Parathyroid adenoma (tissue), 2 donors: Measurements from ENCODE around the gene DUSP3.

ENCODE experiments used
- H2AFZ ChIP-seq: fragments of 300-600 bp; sonication (generic); one replicate; pipeline ENCODE4 v1.7.0; 2017; ENCODE audit warnings: antibody characterized with exemption, mild to moderate bottlenecking
- H3K27ac ChIP-seq: fragments of 300-600 bp; sonication (generic); one replicate; pipeline ENCODE4 v1.7.0; 2017
- H3K27me3 ChIP-seq: fragments of 300-600 bp; sonication (generic); one replicate; pipeline ENCODE4 v1.7.0; 2017; ENCODE audit warnings: low read length; ENCODE audit not compliant: control insufficient read depth, insufficient read depth
- H3K36me3 ChIP-seq: fragments of 300-600 bp; sonication (generic); one replicate; pipeline ENCODE4 v1.7.0; 2017; ENCODE audit warnings: low read length; ENCODE audit not compliant: control insufficient read depth, insufficient read depth
- H3K4me1 ChIP-seq: fragments of 300-600 bp; sonication (generic); one replicate; pipeline ENCODE4 v1.7.0; 2017; ENCODE audit warnings: control low read depth
- H3K4me2 ChIP-seq: fragments of 300-600 bp; sonication (generic); one replicate; pipeline ENCODE4 v1.7.0; 2017; ENCODE audit warnings: low read length
- H3K4me3 ChIP-seq: fragments of 300-600 bp; sonication (generic); one replicate; pipeline ENCODE4 v1.7.0; 2017; ENCODE audit warnings: low read depth, low read length
- H3K79me2 ChIP-seq: fragments of 300-600 bp; sonication (generic); one replicate; pipeline ENCODE4 v1.7.0; 2017; ENCODE audit warnings: control low read depth
- H3K9ac ChIP-seq: fragments of 300-600 bp; sonication (generic); one replicate; pipeline ENCODE4 v1.7.0; 2017; ENCODE audit warnings: mild to moderate bottlenecking
- H3K9me3 ChIP-seq: fragments of 300-600 bp; sonication (generic); one replicate; pipeline ENCODE4 v1.7.0; 2017; ENCODE audit warnings: low read length; ENCODE audit not compliant: control insufficient read depth
- CTCF ChIP-seq: fragments of 300-600 bp; sonication (generic); IDR thresholded peaks from one replicate; pipeline ENCODE4 v1.7.0; 2017; ENCODE audit warnings: antibody characterized with exemption, mild to moderate bottlenecking
- donor health status: primary hyperparathyroidism.

DUSP3 gene

GRCh38 chr17:43823350-43824084, 44.7 kb upstream of the DUSP3 start:
- H3K27ac ChIP-seq: peak overlapping the region; percentile 54
- no peaks in the 10 kb centered on the region for H3K4me1 ChIP-seq
- no peak overlapping the region for H3K9ac ChIP-seq
- TF ChIP-seq CTCF: no peak
- no peak overlapping the region for H3K4me3 ChIP-seq
- H2AFZ ChIP-seq: no peak overlapping the region
- no peaks in the 10 kb centered on the region for H3K27me3 ChIP-seq
- H3K4me2 ChIP-seq: no peak overlapping the region
- H3K9me3 ChIP-seq: no peaks in the 10 kb centered on the region
- H3K79me2 ChIP-seq: no peaks in the 10 kb centered on the region
- H3K36me3 ChIP-seq: no peaks in the 10 kb centered on the region

GRCh38 chr17:43822570-43823190, 43.9 kb upstream of the DUSP3 start:
- no peak overlapping the region for H3K9ac ChIP-seq
- no peaks in the 10 kb centered on the region for H3K4me1 ChIP-seq
- H3K79me2 ChIP-seq: no peaks in the 10 kb centered on the region
- H3K4me3 ChIP-seq: no peak overlapping the region
- TF ChIP-seq CTCF: no peak
- H3K4me2 ChIP-seq: no peak overlapping the region
- H3K36me3 ChIP-seq: no peaks in the 10 kb centered on the region
- no peaks in the 10 kb centered on the region for H3K9me3 ChIP-seq
- H3K27ac ChIP-seq: peak overlapping the region; percentile 54
- H3K27me3 ChIP-seq: no peaks in the 10 kb centered on the region
- H2AFZ ChIP-seq: no peak overlapping the region

DNA sequence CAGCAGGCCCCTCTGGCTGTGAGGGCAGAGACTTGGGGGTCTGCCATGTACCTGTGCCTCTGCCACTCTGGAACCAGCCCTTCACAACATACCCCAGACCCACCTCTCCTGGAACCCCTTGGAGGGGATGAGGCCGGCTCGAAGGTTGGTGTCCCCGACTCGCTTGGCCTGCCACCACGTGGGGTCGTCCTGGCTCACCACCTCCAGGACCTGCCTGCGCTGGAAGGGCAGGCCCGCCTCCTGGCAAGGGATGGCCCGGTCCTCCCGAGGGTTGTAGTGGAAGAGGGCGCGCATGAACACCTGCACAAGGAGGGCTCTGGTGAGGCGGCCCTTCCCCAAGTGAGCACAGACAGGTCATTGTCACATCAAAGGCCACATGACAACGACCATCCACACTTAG, 42.0 kb upstream of the DUSP3 start:
- H3K79me2 ChIP-seq: no peaks in the 10 kb centered on the region
- no peak overlapping the region for H2AFZ ChIP-seq
- no peaks in the 10 kb centered on the region for H3K27me3 ChIP-seq
- no peak for TF ChIP-seq CTCF
- no peak overlapping the region for H3K4me2 ChIP-seq
- H3K36me3 ChIP-seq: no peaks in the 10 kb centered on the region
- H3K9me3 ChIP-seq: no peaks in the 10 kb centered on the region
- no peaks in the 10 kb centered on the region for H3K4me1 ChIP-seq
- H3K4me3 ChIP-seq: no peak overlapping the region
- H3K27ac ChIP-seq: no peak overlapping the region
- H3K9ac ChIP-seq: no peak overlapping the region

GRCh38 chr17:43818966-43819365, 40.2 kb upstream of the DUSP3 start:
- no peak for TF ChIP-seq CTCF
- H3K27ac ChIP-seq: no peak overlapping the region

DNA sequence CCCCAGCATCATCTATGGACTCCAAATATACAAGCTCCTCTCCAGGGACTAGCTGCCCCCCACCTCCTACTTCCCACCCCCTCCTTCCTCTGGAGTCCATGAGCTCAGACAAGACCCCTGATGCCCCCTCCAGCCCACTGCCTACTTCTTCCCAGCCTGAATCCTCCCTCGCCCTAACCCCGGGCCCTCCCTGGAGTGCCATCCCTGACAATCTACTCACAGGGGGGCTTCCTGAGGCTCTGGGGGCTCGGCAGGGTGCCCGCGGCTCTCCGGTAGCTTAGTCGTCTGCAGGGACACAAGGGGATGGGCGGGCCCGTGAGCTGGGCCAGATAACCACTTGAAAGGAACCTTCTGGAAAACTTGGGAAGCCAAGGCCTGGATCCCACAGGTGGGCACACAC, 39.0 kb upstream of the DUSP3 start:
- Histone ChIP-seq H3K36me3 (no peaks in the 10 kb centered on the region), H3K79me2 (no peaks in the 10 kb centered on the region), H3K9ac (no peak overlapping the region), H3K4me3 (no peak overlapping the region), H3K4me1 (no peaks in the 10 kb centered on the region), H3K27me3 (no peaks in the 10 kb centered on the region), H3K4me2 (no peak overlapping the region), H3K9me3 (no peaks in the 10 kb centered on the region), H2AFZ (no peak overlapping the region), H3K27ac (no peak overlapping the region)
- no peak for TF ChIP-seq CTCF

More at GRCh38 chr17:43818966-43819365, 40.2 kb upstream of the DUSP3 start:
- Histone ChIP-seq H3K4me3 (no peak overlapping the region), H3K4me2 (no peak overlapping the region), H2AFZ (no peak overlapping the region), H3K4me1 (no peaks in the 10 kb centered on the region), H3K79me2 (no peaks in the 10 kb centered on the region), H3K9ac (no peak overlapping the region), H3K36me3 (no peaks in the 10 kb centered on the region), H3K27me3 (no peaks in the 10 kb centered on the region), H3K9me3 (no peaks in the 10 kb centered on the region)
